Endothelial cell of umbilical vein (primary cell): ENCODE measurements around the gene SOX9. TPM values are rescaled to one million over a fixed set of nuclear protein-coding genes. Genes with fewer than 3 reads are reported as not detected.

Experiments used
- BruUV-seq: library from RNA; stranded (reverse); fragments of 400-500 nt; replicated peaks from 2 replicates; lab custom pipeline; 2021; lab: Mats Ljungman, UMichigan
- CTCF ChIA-PET: fragments of 300-600, 350-600 bp; sonication (Branson Sonifier 250); formaldehyde crosslinking; loops from one replicate; lab custom pipeline; 2021; ENCODE audit warnings: antibody characterized with exemption, inconsistent platforms; lab: Charles Lee
- POLR2A ChIA-PET: fragments of 300-600, 350-600 bp; sonication (Branson Sonifier 250); formaldehyde crosslinking; loops from one replicate; lab custom pipeline; 2021; ENCODE audit warnings: antibody characterized with exemption, inconsistent platforms; lab: Charles Lee
- DNase-seq: peaks from one replicate; pipeline ENCODE4 v3.0.0-alpha.2; 2011; ENCODE audit warnings: low read depth, low spot score
- FAIRE-seq: peaks from 2 replicates; lab custom pipeline; 2011; peaks lifted over from hg19 to GRCh38; lab: Jason Lieb, UNC
- H2AFZ ChIP-seq: 2 replicates; pipeline ENCODE4 v1.6.0; 2012; ENCODE audit warnings: low read depth, low read length, control low read depth, inconsistent platforms
- H3K27ac ChIP-seq: 2 replicates; pipeline ENCODE4 v1.5.1; 2011; ENCODE audit warnings: low read depth, mild to moderate bottlenecking, control low read depth, low read length, moderate library complexity; ENCODE audit not compliant: insufficient read depth
- H3K27me3 ChIP-seq, 2 experiments: 2 replicates each; pipeline versions ENCODE4 v1.6.0 to v1.6.1; 2011; ENCODE audit warnings: low read length in 2 of 2, mixed read lengths in 1 of 2; ENCODE audit not compliant: control insufficient read depth in 2 of 2, insufficient read depth in 2 of 2
- H3K36me3 ChIP-seq, 2 experiments: 2 replicates in 1 of 2; 3 replicates in 1 of 2; pipeline ENCODE4 v1.5.1; 2011; ENCODE audit warnings: low read length in 2 of 2, mild to moderate bottlenecking in 1 of 2, moderate library complexity in 1 of 2; ENCODE audit not compliant: control insufficient read depth in 2 of 2, insufficient read depth in 2 of 2; ENCODE audit errors: extremely low read depth in 1 of 2
- H3K4me1 ChIP-seq: 3 replicates; pipeline ENCODE4 v1.5.1; 2011; ENCODE audit warnings: mild to moderate bottlenecking, low read length; ENCODE audit not compliant: control insufficient read depth, insufficient read depth; ENCODE audit errors: extremely low read depth
- H3K4me2 ChIP-seq: 2 replicates; pipeline ENCODE4 v1.6.1; 2011; ENCODE audit warnings: low read length, control low read depth, mixed read lengths; ENCODE audit not compliant: insufficient read depth
- H3K4me3 ChIP-seq, 3 experiments: fragments of 200-600 bp in 1 of 3; sonication (generic), shearing (Covaris generic) in 1 of 3; replicated peaks in 1 of 3; 2 replicates each; pipeline ENCODE4 v1.5.1; 2011 to 2016; ENCODE audit warnings: control low read depth in 3 of 3, low read length in 3 of 3, mild to moderate bottlenecking in 2 of 3, inconsistent platforms in 1 of 3, low read depth in 1 of 3, moderate library complexity in 1 of 3; ENCODE audit not compliant: insufficient read depth in 1 of 3
- H3K79me2 ChIP-seq: 2 replicates; pipeline ENCODE4 v1.6.0; 2012; ENCODE audit warnings: low read length, inconsistent platforms; ENCODE audit not compliant: control insufficient read depth, insufficient read depth
- H3K9ac ChIP-seq: replicated peaks from 2 replicates; pipeline ENCODE3; 2011; ENCODE audit warnings: low read length, control low read depth; ENCODE audit not compliant: insufficient read depth; ENCODE audit errors: extremely low read depth
- H3K9me1 ChIP-seq: replicated peaks from 3 replicates; pipeline ENCODE4 v1.6.0; 2011; ENCODE audit warnings: mild to moderate bottlenecking, low read length; ENCODE audit not compliant: control insufficient read depth, insufficient read depth; ENCODE audit errors: extremely low read depth
- H3K9me3 ChIP-seq: replicated peaks from 2 replicates; pipeline ENCODE4 v1.5.1; 2012; ENCODE audit warnings: low read length, inconsistent platforms; ENCODE audit not compliant: control insufficient read depth, insufficient read depth
- H4K20me1 ChIP-seq: replicated peaks from 2 replicates; pipeline ENCODE3; 2011; ENCODE audit warnings: mild to moderate bottlenecking, low read length; ENCODE audit not compliant: control insufficient read depth, insufficient read depth; ENCODE audit errors: extremely low read depth
- CTCF ChIP-seq, 2 donors: IDR thresholded peaks; 1 replicate in 1 of 2; 2 replicates in 1 of 2; pipeline ENCODE4 v1.5.1; 2011; ENCODE audit warnings: low read length in 2 of 2, mild to moderate bottlenecking in 2 of 2, moderate library complexity in 2 of 2, control low read depth in 1 of 2, inconsistent platforms in 1 of 2, low read depth in 1 of 2; ENCODE audit not compliant: insufficient read depth in 1 of 2; ENCODE audit errors: extremely low read depth in 1 of 2
- MAX ChIP-seq: IDR thresholded peaks from 2 replicates; pipeline ENCODE4 v1.6.1; 2011; ENCODE audit not compliant: insufficient read depth, insufficient read length
- MYC ChIP-seq: IDR thresholded peaks from one replicate; pipeline ENCODE4 v1.6.1; 2011; ENCODE audit warnings: mild to moderate bottlenecking, low read depth, low read length
- dilution Hi-C: fragments of 300-500 bp; cut with MboI; formaldehyde crosslinking; loops from one replicate; pipeline ENCODE4 v1.15.0; 2019; ENCODE audit warnings: low sequenced_read_pairs; ENCODE audit not compliant: extremely low pct_ligation_motif_present
- intact Hi-C: fragments of 100-400 bp; cut with micrococcal nuclease; formaldehyde crosslinking; loops from one replicate; pipeline ENCODE4 v1.10.0; 2022
- polyA plus RNA-seq, 4 experiments: library from polyadenylated mRNA; depleted of rRNA in 3 of 4; stranded (reverse) in 3 of 4; unstranded in 1 of 4; fragments of >200 nt; gene quantifications; 2 replicates each; pipeline versions ENCODE4 v1.2.1 to v1.2.3, GENCODE V29; 2011 to 2012; ENCODE audit warnings: missing spikeins in 1 of 4
- total RNA-seq: library from RNA; stranded (reverse); gene quantifications from 2 replicates; pipeline ENCODE4 v1.2.3, GENCODE V29; 2021

Gene SOX9
- total and polyA plus RNA-seq, 2 donors (not counting 3 experiments of a cell fraction or from before 2014, with no cell fraction given): not detected

DNA sequence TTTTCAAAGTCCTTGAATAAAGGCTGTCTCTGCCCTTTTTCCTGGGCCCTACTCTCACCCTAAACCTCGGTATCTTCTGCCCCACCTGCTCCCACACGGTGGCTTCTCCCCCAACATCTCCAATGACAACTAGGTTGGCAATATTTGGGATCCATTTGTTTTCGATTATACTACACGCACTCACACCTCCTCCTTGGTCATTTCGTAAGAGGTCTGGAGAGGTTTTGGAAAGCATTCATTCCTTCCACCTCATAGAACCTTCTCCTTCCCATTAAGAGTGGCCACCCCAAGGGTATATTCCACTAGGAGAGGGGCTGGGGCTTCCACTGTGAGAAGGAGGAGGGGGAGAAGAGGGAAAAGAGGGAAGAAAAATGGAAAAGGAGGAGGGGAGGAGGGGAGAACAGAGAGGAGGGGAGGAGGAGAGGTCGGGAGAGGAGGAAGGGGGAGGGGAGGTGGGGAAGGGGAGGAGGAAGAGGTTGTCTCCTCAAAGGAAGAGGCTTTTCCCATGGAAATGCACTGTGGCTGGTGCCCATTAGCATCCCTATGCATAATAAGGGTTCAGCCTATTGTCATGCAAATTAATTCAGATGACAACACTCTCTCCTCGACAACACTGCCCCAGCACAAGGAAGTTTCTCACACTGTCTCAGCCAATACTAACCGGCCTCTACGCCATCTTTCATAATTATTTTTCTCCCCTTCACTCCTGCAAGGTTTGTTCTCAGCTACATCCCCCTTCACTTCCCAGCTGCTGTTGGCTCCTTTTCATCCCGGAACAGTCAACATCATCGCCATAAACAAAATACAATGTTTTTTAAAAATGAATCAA, 30.0 kb downstream of the SOX9 start:
- H3K36me3 ChIP-seq: no peaks in the 10 kb centered on the region
- POLR2A ChIA-PET: no interaction called here
- H3K4me1 ChIP-seq: no peaks in the 10 kb centered on the region
- H3K4me3 ChIP-seq: no peak overlapping the region
- no peaks in the 10 kb centered on the region for H3K27me3 ChIP-seq
- H3K9me1 ChIP-seq: no peaks in the 10 kb centered on the region
- no peak overlapping the region for H3K9ac ChIP-seq
- FAIRE-seq (no peak), DNase-seq (no peak)
- intact Hi-C loops: no loop called here
- H3K79me2 ChIP-seq: no peaks in the 10 kb centered on the region
- H2AFZ ChIP-seq: no peak overlapping the region
- BruUV-seq: no TSS peak
- CTCF ChIA-PET: no interaction called here
- TF ChIP-seq MAX (no peak), MYC (no peak), CTCF (IDR thresholded peaks at IDR 0.05; ENCODE audit: extremely low read depth in 1 of 2, insufficient read depth in 1 of 2, low read depth in 1 of 2, low read length in 2 of 2) (no peak)
- H4K20me1 ChIP-seq: no peaks in the 10 kb centered on the region
- dilution Hi-C loops: no loop called here
- peaks cover 2% of the 10 kb centered on the region for H3K9me3 ChIP-seq
- H3K27ac ChIP-seq: no peak overlapping the region
- H3K4me2 ChIP-seq: no peak overlapping the region
